Peyer's patch (tissue), 4 donors: Measurements from ENCODE around the gene HS6ST2.

Experiments
- CTCF ChIP-seq, 6 experiments: fragments of 450-650 bp in 4 of 6; fragments of 200-600 bp in 2 of 6; sonication (generic) in 1 of 6; IDR thresholded peaks; one replicate each; pipeline ENCODE4 v1.5.1; 2017 to 2019; ENCODE audit warnings: antibody characterized with exemption in 6 of 6, mild to moderate bottlenecking in 3 of 6, moderate library complexity in 1 of 6
- POLR2A ChIP-seq, 2 donors: fragments of 450-650 bp; IDR thresholded peaks; one replicate each; pipeline ENCODE4 v1.5.1; 2017; ENCODE audit warnings: antibody characterized with exemption in 2 of 2, mild to moderate bottlenecking in 2 of 2, moderate library complexity in 2 of 2

DNA sequence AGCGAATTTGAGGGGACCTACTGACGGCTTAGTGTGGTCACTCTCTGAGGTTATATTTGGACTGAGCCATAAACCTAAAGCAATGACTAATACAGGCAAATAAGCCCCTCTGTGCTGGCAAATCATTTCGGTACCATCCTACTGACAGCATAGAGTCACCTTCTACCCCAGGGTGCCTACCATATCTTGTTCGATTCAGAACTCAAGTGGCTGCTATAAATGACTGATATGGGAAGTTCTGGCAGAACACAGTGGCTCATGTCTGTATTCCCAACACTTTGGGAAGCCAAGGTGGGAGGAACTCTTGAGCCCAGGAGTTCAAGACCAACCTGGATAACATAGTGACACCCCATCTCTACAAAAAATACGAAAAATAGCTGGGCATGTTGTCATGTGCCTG lies 243.5 kb downstream of the HS6ST2 start:
- TF ChIP-seq CTCF (IDR thresholded peaks at IDR 0.05): no peak
- TF ChIP-seq POLR2A (IDR thresholded peaks at IDR 0.05): no peak
